Measurements from ENCODE around the gene DIP2C. TPM values are rescaled to one million over a fixed set of nuclear protein-coding genes. Genes with fewer than 3 reads are reported as not detected.

DIP2C gene
- total RNA-seq, 1 experiment from 2014 or later, result 11.0 TPM

DNA sequence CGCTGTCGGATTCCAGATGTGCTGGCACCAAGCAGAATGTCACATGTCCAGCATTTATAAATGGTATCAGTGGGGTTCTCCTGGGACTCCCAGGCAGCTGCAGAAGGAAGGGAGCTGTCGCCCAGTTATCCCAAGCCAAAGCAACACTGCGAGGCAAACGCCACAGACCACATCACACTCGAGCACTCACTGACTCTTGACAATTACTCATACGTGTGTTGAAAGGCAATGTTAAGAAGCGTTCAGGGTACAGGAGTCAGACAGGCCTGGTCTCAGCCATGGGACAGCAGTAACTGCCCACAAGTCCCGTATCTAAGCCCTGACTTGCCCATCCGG, 113.4 kb downstream of the DIP2C start:
- TF ChIP-seq, protein P1, sequence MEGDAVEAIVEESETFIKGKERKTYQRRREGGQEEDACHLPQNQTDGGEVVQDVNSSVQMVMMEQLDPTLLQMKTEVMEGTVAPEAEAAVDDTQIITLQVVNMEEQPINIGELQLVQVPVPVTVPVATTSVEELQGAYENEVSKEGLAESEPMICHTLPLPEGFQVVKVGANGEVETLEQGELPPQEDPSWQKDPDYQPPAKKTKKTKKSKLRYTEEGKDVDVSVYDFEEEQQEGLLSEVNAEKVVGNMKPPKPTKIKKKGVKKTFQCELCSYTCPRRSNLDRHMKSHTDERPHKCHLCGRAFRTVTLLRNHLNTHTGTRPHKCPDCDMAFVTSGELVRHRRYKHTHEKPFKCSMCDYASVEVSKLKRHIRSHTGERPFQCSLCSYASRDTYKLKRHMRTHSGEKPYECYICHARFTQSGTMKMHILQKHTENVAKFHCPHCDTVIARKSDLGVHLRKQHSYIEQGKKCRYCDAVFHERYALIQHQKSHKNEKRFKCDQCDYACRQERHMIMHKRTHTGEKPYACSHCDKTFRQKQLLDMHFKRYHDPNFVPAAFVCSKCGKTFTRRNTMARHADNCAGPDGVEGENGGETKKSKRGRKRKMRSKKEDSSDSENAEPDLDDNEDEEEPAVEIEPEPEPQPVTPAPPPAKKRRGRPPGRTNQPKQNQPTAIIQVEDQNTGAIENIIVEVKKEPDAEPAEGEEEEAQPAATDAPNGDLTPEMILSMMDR (IDR thresholded peaks at IDR 0.05; ENCODE audit: unreplicated experiment), result no peak
- Mint-ChIP-seq H3K27ac (ENCODE audit: unreplicated experiment) (no peak overlapping the region), H3K4me1 (ENCODE audit: low read depth, unreplicated experiment) (peaks cover 11% of the 10 kb centered on the region), H3K9me3 (ENCODE audit: low read depth, unreplicated experiment) (no peaks in the 10 kb centered on the region), H3K4me3 (ENCODE audit: low read depth, unreplicated experiment) (no peak overlapping the region), H3K27me3 (ENCODE audit: unreplicated experiment) (no peaks in the 10 kb centered on the region), H3K36me3 (ENCODE audit: insufficient read depth, unreplicated experiment) (no peaks in the 10 kb centered on the region)
- no peak for DNase-seq
- intact Hi-C loops (cut with micrococcal nuclease; ENCODE audit: unreplicated experiment), result no loop called here
- BruUV-seq (replicated peaks), result no TSS peak
- CTCF ChIA-PET, result interaction anchor here (0.7 kb wide), 1 partner anchor 250 kb away, joined by 3 read pairs; no protein-coding TSS in a partner anchor

DNA sequence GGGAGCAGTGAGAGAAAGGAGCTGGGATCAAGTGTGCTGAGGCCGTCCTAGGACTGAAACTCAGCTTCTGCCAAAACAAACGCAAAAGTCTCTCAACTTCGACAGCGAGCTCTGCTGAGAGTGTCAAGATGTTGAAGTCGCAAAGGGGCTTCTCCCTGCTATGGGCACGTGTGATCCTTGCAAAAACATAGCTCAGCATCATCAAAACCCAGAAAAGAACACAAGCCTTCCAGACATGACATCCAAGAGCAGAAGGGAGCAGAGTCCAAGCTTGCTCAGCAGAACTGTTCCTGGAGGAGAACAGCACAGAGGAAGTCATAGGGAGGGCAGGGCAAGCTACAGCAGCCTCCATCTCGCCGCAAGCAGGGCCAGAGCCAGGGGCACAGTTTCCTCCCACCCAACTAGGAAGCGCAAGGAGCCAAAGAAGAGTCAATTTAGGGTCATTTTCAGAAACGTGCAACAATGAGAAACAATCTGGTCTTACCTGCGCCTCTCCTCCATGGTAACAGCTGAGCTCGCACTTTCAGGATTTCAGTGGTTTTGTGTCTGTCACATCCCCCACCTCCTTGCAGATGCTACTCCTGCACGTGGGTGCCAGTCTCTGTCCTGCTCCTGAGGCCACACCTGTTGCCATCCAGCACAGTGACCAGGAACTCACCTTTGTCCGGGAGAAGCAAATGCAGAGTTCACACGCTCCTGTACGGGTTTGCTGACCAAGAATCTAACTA, 113.9 kb downstream of the DIP2C start:
- Mint-ChIP-seq H3K4me3 (ENCODE audit: low read depth, unreplicated experiment) (no peak overlapping the region), H3K9me3 (ENCODE audit: low read depth, unreplicated experiment) (no peaks in the 10 kb centered on the region), H3K4me1 (ENCODE audit: low read depth, unreplicated experiment) (peaks cover 11% of the 10 kb centered on the region), H3K36me3 (ENCODE audit: insufficient read depth, unreplicated experiment) (no peaks in the 10 kb centered on the region), H3K27ac (ENCODE audit: unreplicated experiment) (no peak overlapping the region), H3K27me3 (ENCODE audit: unreplicated experiment) (no peaks in the 10 kb centered on the region)
- intact Hi-C loops (cut with micrococcal nuclease; ENCODE audit: unreplicated experiment), result no loop called here
- TF ChIP-seq, protein P1 (IDR thresholded peaks at IDR 0.05; ENCODE audit: unreplicated experiment), result no peak
- BruUV-seq (replicated peaks), result no TSS peak
- no peak for DNase-seq
- CTCF ChIA-PET, result no interaction called here

DNA sequence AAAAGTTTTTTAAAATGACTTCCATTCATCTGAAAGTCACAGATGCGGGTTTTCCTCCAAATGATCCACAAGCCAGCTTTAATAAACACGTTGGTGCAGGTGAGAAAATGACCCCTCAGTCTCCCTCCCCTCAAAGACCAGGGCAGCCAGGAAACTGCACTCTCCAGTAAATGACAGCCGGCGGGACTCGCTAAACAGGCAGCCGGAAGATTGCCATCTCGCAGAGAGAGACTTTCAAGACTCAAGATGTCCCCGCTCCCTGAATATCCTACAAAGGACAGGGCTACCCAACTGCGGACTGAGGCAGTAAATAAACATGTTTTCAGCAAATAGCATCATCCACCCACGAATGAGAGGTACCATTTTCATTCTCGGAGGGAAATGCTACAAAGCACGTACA, 116.8 kb downstream of the DIP2C start:
- BruUV-seq (replicated peaks), result no TSS peak
- Mint-ChIP-seq H3K27me3 (ENCODE audit: unreplicated experiment) (no peaks in the 10 kb centered on the region), H3K4me1 (ENCODE audit: low read depth, unreplicated experiment) (peaks cover 11% of the 10 kb centered on the region), H3K36me3 (ENCODE audit: insufficient read depth, unreplicated experiment) (no peaks in the 10 kb centered on the region), H3K9me3 (ENCODE audit: low read depth, unreplicated experiment) (peaks cover 2% of the 10 kb centered on the region), H3K4me3 (ENCODE audit: low read depth, unreplicated experiment) (no peak overlapping the region), H3K27ac (ENCODE audit: unreplicated experiment) (no peak overlapping the region)
- CTCF ChIA-PET, result interaction anchor here (0.7 kb wide), 1 partner anchor 12 kb away, joined by 4 read pairs; no protein-coding TSS in a partner anchor
- TF ChIP-seq, protein P1 (IDR thresholded peaks at IDR 0.05; ENCODE audit: unreplicated experiment), result no peak
- DNase-seq, result no peak
- intact Hi-C loops (cut with micrococcal nuclease; ENCODE audit: unreplicated experiment), result no loop called here

DNA sequence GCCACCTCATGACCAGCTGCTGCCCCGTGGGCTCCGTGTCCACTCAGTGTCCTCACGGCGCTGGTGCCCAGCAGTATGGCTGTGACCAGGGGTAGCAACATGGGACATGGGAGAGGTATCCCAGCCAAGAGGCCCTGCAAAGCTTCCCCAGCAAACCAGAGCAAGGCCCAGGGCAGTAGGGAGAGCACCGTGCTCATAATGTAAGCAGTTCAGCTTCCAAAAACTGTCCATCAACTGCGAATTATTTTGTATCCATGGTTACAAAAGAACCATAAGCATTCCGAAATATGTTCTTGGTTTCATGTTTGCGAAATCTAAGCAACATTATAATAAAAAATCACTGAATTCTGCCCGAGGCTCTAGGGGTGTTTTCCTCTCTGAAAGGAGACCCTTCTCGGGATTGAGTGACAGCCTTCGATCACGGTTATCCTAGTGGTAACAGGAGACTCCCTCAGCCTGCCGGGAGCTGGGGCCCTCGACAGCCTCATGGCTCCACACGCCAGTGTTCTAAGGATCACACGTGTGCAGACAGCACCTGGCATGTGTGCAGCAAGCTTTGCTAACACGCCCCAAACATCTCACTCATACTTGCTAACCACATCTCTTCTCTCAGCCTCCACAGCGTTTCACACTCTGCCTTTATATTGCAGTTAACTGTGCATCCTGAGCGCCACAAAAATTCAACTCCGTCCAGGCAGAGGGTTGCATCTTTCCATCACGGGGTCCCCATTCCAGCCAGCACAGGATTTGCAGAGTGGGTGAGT, 117.6 kb downstream of the DIP2C start:
- no TSS peak for BruUV-seq (replicated peaks)

More for the DNA sequence above, 117.6 kb downstream of the DIP2C start:
- no peak overlapping the region for H3K4me3 Mint-ChIP-seq (ENCODE audit: low read depth, unreplicated experiment)
- CTCF ChIA-PET, result interaction anchor here (0.7 kb wide), 2 partner anchors 12 to 241 kb away, joined by 3 to 4 read pairs; no protein-coding TSS in a partner anchor
- H3K27me3 Mint-ChIP-seq (ENCODE audit: unreplicated experiment), result no peaks in the 10 kb centered on the region
- no peak overlapping the region for H3K27ac Mint-ChIP-seq (ENCODE audit: unreplicated experiment)
- H3K36me3 Mint-ChIP-seq (ENCODE audit: insufficient read depth, unreplicated experiment), result no peaks in the 10 kb centered on the region
- peaks cover 2% of the 10 kb centered on the region for H3K9me3 Mint-ChIP-seq (ENCODE audit: low read depth, unreplicated experiment)
- no peak for DNase-seq
- TF ChIP-seq, protein P1 (IDR thresholded peaks at IDR 0.05; ENCODE audit: unreplicated experiment), result no peak
- intact Hi-C loops (cut with micrococcal nuclease; ENCODE audit: unreplicated experiment), result no loop called here
- peaks cover 11% of the 10 kb centered on the region for H3K4me1 Mint-ChIP-seq (ENCODE audit: low read depth, unreplicated experiment)

All from Calu3 (cell line).